COR-L47 (cell line): ENCODE measurements around the gene CGREF1.
"Not testable (repeated sequence)": the region's sequence is repeated elsewhere in the genome, so short reads cannot be mapped to it uniquely, and the experiment has no call there.

Experiments used
- DNase-seq: peaks from one replicate; lab custom pipeline; 2025; lab: John Stamatoyannopoulos, UW

Gene CGREF1

DNA sequence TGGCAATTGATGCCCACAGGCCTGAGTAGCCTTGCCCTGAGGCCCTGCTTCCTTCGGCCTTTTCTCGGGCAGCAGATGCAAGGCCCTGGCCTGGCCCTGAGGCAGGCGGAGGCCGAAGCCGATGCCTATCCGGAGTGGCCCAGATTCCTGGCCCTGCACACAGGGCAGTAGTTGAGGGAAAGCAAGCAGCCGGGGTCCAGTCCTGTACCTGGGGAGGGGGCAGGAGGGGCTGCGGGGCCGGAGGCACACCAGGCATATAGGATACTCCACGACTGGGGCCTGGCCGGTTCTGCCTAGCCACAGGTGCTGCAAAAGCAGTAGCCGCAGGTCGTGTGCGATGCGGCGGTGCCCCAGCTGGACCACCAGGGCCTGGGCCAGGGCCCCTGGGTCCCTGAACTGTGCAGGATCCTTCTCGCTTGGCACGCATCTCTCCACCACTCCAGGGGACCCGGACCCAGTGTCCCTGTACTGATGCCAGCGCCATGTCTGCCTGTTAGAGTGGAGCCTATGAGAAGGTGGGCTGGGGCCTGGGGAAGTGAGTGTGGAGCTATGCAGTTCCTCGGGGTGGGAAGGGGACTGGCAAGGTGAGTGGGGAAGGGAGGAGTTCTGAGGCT is 18.5 kb upstream of the CGREF1 start:
- no peak for DNase-seq

DNA sequence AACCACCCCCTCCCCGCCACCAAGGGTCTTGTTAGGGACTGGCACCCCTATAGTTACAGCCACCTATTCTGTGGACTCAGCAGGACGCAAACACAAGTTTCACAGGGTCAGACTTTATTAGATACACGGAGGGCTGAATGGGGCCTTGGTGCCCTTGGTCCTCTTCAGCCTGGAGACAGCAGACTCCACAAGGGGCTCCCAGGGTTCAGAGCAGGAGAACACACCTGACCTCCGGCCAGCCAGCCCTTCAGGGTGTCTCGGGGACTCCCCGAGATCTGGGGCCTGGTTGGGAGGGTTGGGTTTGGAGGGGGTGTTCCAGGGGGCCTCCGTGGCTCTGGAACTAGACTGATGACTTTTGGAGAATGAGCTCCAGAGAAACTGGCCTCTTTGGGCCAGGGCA is 17.8 kb upstream of the CGREF1 start:
- DNase-seq, result no peak

GRCh38 chr2:27135478-27135955 is 16.6 kb upstream of the CGREF1 start:
- DNase-seq, result no peak

GRCh38 chr2:27134781-27135477 is 16.0 kb upstream of the CGREF1 start:
- no peak for DNase-seq

DNA sequence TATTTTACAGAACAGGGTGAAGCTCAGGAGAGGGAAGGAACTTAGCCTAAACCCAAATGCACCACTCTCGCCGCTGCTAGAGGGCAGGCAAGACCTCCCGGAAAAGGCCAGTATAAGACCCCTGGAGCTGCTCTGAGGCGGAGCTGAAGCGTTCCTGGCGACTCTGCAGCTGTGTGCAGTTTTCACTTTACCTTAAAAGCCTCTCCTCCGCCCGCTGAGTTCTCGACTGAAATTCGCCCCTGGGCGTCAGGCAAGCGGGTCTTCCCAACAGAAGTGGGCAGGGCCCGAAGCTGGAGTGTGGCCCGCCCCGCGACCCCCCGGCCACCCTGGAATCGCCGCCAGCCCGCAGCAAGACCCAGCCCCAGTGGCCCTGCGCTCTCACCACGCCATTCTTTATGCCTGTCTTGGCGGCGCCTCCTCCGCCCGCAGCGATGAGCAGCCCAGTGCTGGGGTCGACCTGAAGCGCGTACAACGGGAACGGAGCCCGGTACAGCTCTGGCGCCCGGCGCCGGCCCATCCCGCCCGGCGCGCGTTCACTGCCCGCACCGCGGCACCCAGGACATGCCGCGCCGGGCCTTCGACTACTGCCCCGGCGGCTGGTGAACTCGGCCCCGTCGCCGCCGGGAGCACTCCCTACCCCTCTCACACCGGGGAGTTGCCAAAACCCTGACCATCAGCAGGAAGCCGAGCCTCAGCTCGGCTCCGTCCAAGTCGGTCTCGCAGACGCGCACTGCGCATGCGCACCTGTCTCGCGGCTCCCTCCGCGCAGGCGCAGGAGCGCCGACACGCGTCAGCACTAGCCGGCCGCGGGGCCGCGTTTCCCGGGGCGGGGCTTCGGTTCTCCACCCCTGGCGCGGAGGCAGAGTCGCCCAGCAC is 15.2 kb upstream of the CGREF1 start, which contains the start of gene PREB:
Gene PREB (minus strand): TSS at position 732 of the 876 bp plus-strand sequence. CDS start 215 bp downstream, at position 517.
- peak; percentile 97 for DNase-seq

- DNase-seq, result no peak
Observed at GRCh38 chr2:27133195-27133875, 14.4 kb upstream of the CGREF1 start.

DNA sequence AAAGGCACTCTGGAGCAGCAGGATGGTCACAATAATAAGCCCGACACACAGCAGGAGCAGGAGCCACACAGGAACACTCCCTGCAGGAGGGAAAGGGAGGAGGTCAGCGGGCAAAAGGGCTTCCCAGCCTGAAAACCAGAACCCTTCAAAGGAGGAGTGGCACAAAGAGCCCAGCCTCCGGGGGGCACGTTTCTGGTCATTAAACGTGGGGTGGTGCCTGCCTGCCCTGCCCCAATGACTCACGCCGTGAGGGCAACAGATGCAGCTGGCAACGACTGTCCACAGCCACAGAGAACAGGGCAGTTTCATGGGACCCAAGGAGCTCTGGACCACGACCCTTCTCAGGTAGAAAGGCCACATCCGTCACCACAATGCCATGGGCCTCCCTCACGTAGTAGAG is 12.5 kb upstream of the CGREF1 start:
- no peak for DNase-seq

GRCh38 chr2:27130396-27130795 is 11.5 kb upstream of the CGREF1 start:
- DNase-seq, result no peak

GRCh38 chr2:27128668-27129571 is 10.0 kb upstream of the CGREF1 start:
- no peak for DNase-seq

DNA sequence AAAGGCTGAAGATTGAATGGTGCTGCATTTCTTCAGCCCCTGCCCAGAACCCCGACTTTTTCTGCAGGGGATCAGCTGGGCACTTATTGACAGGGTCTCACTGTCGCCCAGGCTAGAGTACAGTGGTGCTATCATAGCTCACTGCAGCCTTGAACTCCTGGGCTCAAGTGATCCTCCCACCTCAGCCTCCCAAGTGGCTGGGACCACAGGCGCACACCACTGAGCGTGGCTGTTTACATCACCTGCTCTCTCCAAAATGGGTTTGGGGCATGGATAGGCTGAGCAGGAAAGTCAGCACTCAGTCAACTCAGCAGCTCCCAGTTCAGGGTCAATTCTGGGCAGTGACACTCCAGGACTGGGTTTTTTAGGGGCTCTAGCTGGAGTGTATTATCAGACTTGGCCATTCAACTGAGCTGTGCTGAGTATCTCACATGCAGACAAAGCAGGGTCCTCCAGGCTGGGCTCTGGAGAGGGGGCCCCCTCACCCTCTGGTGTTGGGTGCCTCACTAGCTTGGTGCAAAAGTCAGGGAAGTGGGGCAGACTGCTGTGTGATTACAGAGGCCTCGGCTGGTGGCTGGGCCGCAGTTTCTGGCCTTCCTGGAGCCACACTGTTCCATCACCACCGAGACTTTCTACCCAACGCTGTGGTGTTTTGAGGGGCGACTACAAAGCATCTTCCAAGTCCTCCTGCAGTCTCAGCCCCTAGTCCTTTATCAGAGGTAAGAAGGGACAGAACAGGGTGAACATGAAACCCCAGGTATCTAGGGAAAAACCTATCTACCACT is 9.1 kb upstream of the CGREF1 start:
- DNase-seq, result no peak

DNA sequence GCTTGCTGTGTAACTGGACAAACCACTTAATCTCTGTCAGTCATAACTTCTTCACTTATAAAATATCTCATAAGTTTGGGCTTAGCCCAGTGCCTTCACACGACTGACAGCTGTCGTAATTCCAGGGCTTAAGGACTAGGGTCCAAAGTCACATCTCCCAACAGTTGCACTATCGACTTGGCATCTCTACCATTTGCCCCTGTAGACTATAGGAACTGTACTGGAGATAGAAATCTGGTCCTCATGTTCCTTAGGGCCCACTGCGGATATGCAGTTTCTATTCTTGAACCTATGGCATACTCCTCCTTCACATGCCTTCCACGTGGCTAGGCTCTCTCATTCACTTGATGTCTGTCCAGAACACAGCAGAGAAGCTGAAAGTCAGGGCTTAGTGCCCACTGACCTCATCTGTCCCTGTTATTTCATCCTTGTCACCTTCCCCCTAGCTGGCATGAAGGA is 7.4 kb upstream of the CGREF1 start:
- DNase-seq, result no peak

- no peak for DNase-seq
Observed at GRCh38 chr2:27125104-27125503, 6.2 kb upstream of the CGREF1 start.

GRCh38 chr2:27123302-27124150 is 4.6 kb upstream of the CGREF1 start, which contains the start of gene ABHD1:
TSS of gene ABHD1 (plus strand) at chr2:27123815. CDS start at chr2:27123949, 134 bp downstream.
- DNase-seq, result peak; percentile 8

DNA sequence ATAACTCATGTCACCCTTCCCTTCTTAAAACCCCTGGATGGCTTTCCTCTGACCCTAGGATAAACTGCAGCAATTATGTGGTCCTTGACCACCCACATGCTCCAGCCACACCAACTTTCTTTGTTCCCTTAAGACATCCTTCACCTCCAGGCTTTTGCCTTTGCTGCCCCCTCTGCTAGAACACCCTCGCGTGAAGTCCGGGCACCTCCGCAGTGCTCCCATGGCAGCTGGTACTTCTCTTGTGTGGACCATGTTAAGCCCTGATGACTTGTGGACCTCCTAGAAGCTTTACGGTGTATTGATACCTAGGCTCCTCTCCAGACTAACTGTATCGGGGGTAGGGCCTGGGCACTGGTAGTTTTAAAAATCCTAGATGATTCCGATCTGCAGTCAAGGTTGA is 3.9 kb upstream of the CGREF1 start:
- no peak for DNase-seq

DNA sequence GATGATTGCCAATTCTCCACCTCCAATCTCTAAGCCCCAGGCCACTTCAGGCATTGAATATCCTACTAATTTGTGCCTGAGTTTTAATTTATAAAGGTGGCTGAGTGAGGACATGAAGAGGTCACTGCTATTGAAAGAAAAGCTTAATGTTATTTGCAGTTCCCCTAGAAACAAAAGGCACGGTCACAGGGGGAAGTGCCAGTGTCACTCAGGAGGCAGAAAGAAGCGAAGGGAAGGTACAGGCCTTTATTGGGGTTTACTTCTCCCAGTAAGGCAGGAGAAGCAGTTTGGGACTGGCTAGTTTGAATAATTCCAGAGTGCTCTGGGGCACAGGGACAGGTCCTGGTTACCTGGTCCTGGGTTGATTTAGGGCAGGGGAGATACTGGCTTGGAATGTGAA is 3.0 kb upstream of the CGREF1 start:
- DNase-seq, result no peak

GRCh38 chr2:27119330-27119670 is 372 bp upstream of the CGREF1 start:
- DNase-seq, result not testable (repeated sequence)

GRCh38 chr2:27117995-27118524 is 868 bp downstream of the CGREF1 start:
- DNase-seq, result no peak

DNA sequence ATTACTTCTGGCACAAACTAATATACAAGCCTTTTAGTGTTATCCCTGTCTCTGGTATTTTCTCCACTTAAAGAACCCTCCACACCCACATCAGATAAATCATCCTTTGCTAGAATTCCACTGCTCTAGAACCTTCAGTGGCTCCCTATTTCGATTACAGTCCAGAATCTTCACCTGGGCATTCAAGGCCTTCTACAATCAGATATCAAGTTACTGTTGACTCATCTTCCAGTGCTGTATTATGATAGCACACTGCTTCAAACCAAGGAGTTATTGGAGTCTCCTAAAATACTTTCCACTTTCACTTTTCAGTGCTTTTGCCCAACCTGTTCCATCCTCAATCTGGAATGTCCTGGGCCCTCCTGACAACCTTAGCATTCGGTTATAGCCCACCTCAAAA is 3.4 kb downstream of the CGREF1 start:
- DNase-seq, result no peak
